GM12873 (cell line): ENCODE data around the gene DSE.

Source experiments
- CTCF ChIP-seq: IDR thresholded peaks from 2 replicates; pipeline ENCODE4 v1.5.1; 2012; ENCODE audit warnings: low read depth, mild to moderate bottlenecking, moderate library complexity, low read length, control low read depth; ENCODE audit not compliant: insufficient read depth; ENCODE audit errors: missing control alignments

DSE gene

GRCh38 chr6:116354236-116354635, 16.5 kb upstream of the DSE start:
- no peak for TF ChIP-seq CTCF

- TF ChIP-seq CTCF, result no peak
Observed at GRCh38 chr6:116355796-116356195, 15.0 kb upstream of the DSE start.

GRCh38 chr6:116359131-116359530, 11.6 kb upstream of the DSE start:
- no peak for TF ChIP-seq CTCF

- TF ChIP-seq CTCF, result no peak
Observed at GRCh38 chr6:116359835-116360234, 10.9 kb upstream of the DSE start.

- no peak for TF ChIP-seq CTCF
Observed at GRCh38 chr6:116362276-116362675, 8.5 kb upstream of the DSE start.

GRCh38 chr6:116363759-116364158, 7.0 kb upstream of the DSE start:
- no peak for TF ChIP-seq CTCF

GRCh38 chr6:116364321-116364720, 6.4 kb upstream of the DSE start:
- no peak for TF ChIP-seq CTCF

GRCh38 chr6:116365743-116366142, 5.0 kb upstream of the DSE start:
- no peak for TF ChIP-seq CTCF
